Panc1 (cell line): ENCODE data around the gene SLC6A17.

Experiments
- TCF7L2 ChIP-seq: IDR thresholded peaks from 2 replicates; pipeline ENCODE4 v1.6.1; 2011; ENCODE audit warnings: mild to moderate bottlenecking, low read depth, low read length, inconsistent platforms
- TF ChIP-seq, protein P1 (sequence below): fragments of 450-650 bp; IDR thresholded peaks from 2 replicates; pipeline ENCODE4 v1.5.1; 2017; ENCODE audit warnings: mild to moderate bottlenecking
- TF ChIP-seq, protein P2 (sequence below), 2 experiments: IDR thresholded peaks; 2 replicates each; pipeline ENCODE4 v1.6.1; 2011 to 2012; ENCODE audit warnings: low read depth in 2 of 2, control low read depth in 1 of 2, low read length in 1 of 2, mild to moderate bottlenecking in 1 of 2, moderate library complexity in 1 of 2; ENCODE audit not compliant: insufficient read depth in 1 of 2

DNA sequence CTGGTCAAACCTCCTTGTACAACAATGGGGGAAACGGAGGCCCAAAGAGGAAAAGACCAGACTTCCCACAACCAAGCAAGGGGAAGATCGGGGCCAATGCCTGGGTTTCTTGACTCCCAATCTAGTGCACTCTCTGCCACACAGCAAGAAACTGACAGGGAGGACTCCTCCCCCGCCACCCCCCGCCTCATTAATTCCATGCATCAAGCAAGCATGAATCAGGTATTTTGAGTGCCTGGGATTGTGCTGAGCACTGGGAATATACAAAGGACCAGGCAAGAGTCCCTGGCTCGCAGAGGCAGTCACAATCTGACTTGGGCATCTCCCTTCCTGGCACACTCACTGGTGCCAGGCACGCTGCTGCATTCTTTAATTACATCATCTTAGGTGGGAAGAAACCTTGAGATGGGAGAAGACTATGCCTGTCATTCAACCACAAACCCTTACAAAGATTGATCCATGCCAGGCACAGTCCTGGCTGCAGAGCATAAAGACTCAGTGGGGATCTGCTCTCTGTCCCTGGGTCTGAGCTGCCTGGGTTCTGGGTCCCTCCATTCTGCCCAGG, 55.4 kb downstream of the SLC6A17 start:
- TF ChIP-seq, protein P1, sequence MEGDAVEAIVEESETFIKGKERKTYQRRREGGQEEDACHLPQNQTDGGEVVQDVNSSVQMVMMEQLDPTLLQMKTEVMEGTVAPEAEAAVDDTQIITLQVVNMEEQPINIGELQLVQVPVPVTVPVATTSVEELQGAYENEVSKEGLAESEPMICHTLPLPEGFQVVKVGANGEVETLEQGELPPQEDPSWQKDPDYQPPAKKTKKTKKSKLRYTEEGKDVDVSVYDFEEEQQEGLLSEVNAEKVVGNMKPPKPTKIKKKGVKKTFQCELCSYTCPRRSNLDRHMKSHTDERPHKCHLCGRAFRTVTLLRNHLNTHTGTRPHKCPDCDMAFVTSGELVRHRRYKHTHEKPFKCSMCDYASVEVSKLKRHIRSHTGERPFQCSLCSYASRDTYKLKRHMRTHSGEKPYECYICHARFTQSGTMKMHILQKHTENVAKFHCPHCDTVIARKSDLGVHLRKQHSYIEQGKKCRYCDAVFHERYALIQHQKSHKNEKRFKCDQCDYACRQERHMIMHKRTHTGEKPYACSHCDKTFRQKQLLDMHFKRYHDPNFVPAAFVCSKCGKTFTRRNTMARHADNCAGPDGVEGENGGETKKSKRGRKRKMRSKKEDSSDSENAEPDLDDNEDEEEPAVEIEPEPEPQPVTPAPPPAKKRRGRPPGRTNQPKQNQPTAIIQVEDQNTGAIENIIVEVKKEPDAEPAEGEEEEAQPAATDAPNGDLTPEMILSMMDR: no peak
- TF ChIP-seq, protein P2, sequence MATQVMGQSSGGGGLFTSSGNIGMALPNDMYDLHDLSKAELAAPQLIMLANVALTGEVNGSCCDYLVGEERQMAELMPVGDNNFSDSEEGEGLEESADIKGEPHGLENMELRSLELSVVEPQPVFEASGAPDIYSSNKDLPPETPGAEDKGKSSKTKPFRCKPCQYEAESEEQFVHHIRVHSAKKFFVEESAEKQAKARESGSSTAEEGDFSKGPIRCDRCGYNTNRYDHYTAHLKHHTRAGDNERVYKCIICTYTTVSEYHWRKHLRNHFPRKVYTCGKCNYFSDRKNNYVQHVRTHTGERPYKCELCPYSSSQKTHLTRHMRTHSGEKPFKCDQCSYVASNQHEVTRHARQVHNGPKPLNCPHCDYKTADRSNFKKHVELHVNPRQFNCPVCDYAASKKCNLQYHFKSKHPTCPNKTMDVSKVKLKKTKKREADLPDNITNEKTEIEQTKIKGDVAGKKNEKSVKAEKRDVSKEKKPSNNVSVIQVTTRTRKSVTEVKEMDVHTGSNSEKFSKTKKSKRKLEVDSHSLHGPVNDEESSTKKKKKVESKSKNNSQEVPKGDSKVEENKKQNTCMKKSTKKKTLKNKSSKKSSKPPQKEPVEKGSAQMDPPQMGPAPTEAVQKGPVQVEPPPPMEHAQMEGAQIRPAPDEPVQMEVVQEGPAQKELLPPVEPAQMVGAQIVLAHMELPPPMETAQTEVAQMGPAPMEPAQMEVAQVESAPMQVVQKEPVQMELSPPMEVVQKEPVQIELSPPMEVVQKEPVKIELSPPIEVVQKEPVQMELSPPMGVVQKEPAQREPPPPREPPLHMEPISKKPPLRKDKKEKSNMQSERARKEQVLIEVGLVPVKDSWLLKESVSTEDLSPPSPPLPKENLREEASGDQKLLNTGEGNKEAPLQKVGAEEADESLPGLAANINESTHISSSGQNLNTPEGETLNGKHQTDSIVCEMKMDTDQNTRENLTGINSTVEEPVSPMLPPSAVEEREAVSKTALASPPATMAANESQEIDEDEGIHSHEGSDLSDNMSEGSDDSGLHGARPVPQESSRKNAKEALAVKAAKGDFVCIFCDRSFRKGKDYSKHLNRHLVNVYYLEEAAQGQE (IDR thresholded peaks at IDR 0.05; ENCODE audit: insufficient read depth in 1 of 2, low read depth in 2 of 2, low read length in 1 of 2): no peak
- no peak for TF ChIP-seq TCF7L2
